Measurements from ENCODE around the gene PDZD7.
A peak's percentile ranks its signal among the peaks of the same experiment; 100 is the strongest.
"Not testable (repeated sequence)": the region's sequence is repeated elsewhere in the genome, so short reads cannot be mapped to it uniquely, and the experiment has no call there.

The PDZD7 gene

GRCh38 chr10:101040851-101041250 is 9.9 kb upstream of the PDZD7 start:
- DNase-seq (ENCODE audit: low read depth in 2 of 2) = no peak

- no peak for DNase-seq (ENCODE audit: low read depth in 2 of 2)
Measured at GRCh38 chr10:101040061-101040460, 9.1 kb upstream of the PDZD7 start.

GRCh38 chr10:101038484-101038883 is 7.6 kb upstream of the PDZD7 start:
- DNase-seq (ENCODE audit: low read depth in 2 of 2) = no peak

GRCh38 chr10:101036726-101037125 is 5.8 kb upstream of the PDZD7 start:
- no peak for DNase-seq (ENCODE audit: low read depth in 2 of 2)

GRCh38 chr10:101035916-101036702 is 5.2 kb upstream of the PDZD7 start:
- DNase-seq (ENCODE audit: low read depth in 2 of 2) = no peak

GRCh38 chr10:101035314-101035713 is 4.4 kb upstream of the PDZD7 start:
- DNase-seq (ENCODE audit: low read depth in 2 of 2) = no peak

- not testable (repeated sequence) for DNase-seq (ENCODE audit: low read depth in 2 of 2)
Measured at GRCh38 chr10:101034404-101034803, 3.5 kb upstream of the PDZD7 start.

GRCh38 chr10:101033276-101033675 is 2.3 kb upstream of the PDZD7 start:
- DNase-seq (ENCODE audit: low read depth in 2 of 2) = no peak

- peak; percentile 27 to 43 for DNase-seq (ENCODE audit: low read depth in 2 of 2)
Measured at GRCh38 chr10:101032637-101033224, 1.8 kb upstream of the PDZD7 start.

- peak; percentile 58 to 59 for DNase-seq (ENCODE audit: low read depth in 2 of 2)
Measured at GRCh38 chr10:101031796-101032636, 1.1 kb upstream of the PDZD7 start.

GRCh38 chr10:101030496-101031127 is 317 bp downstream of the PDZD7 start:
- DNase-seq (ENCODE audit: low read depth in 2 of 2) = no peak

GRCh38 chr10:101029520-101030295 is 1.2 kb downstream of the PDZD7 start:
- DNase-seq (ENCODE audit: low read depth in 2 of 2) = no peak

- no peak for DNase-seq (ENCODE audit: low read depth in 2 of 2)
Measured at GRCh38 chr10:101028446-101029337, 2.2 kb downstream of the PDZD7 start.

- no peak for DNase-seq (ENCODE audit: low read depth in 2 of 2)
Measured at GRCh38 chr10:101027106-101027720, 3.7 kb downstream of the PDZD7 start.

GRCh38 chr10:101022967-101023705 is 7.8 kb downstream of the PDZD7 start:
- no peak for DNase-seq (ENCODE audit: low read depth in 2 of 2)

GRCh38 chr10:101021692-101022251 is 9.2 kb downstream of the PDZD7 start:
- no peak for DNase-seq (ENCODE audit: low read depth in 2 of 2)

GRCh38 chr10:101021239-101021638 is 9.7 kb downstream of the PDZD7 start:
- no peak for DNase-seq (ENCODE audit: low read depth in 2 of 2)

GRCh38 chr10:101020427-101021075 is 10.4 kb downstream of the PDZD7 start:
- DNase-seq (ENCODE audit: low read depth in 2 of 2) = no peak

GRCh38 chr10:101019440-101019703 is 11.6 kb downstream of the PDZD7 start:
- DNase-seq (ENCODE audit: low read depth in 2 of 2) = no peak

Measured in stimulated activated CD8-positive, alpha-beta memory T cell treated with anti-CD3 and anti-CD28 coated beads, Interleukin-7, amount 100 ng/mL, for 1 hour (primary cell).